ENCODE measurements around the gene PPP1R9B.

The PPP1R9B gene

DNA sequence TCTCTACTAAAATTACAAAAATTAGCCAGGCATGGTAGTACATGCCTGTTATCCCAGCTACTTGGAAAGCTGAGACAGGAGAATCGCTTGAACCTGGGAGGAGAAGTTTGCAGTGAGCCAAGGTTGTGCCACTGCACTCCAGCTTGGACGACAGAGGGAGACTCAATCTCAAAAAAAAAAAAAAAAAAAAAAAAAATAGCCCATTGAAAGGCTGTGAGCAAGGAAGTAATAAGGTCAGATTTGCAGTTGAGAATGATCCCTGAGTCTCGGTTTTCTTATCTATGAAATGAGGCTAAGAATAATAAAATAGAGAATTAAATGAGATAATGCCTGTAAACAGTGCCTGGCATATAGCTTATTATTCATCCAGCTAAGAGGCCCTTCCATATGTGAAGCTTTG lies 56.7 kb downstream of the PPP1R9B start:
- H3K9ac ChIP-seq (ENCODE audit: low read length in 2 of 2): peak overlapping the region in 1 of 2 donors; percentile 76
- H3K4me3 ChIP-seq (ENCODE audit: low read length in 2 of 2): no peak overlapping the region
- no peak overlapping the region for H3K27ac ChIP-seq (ENCODE audit: low read length)

DNA sequence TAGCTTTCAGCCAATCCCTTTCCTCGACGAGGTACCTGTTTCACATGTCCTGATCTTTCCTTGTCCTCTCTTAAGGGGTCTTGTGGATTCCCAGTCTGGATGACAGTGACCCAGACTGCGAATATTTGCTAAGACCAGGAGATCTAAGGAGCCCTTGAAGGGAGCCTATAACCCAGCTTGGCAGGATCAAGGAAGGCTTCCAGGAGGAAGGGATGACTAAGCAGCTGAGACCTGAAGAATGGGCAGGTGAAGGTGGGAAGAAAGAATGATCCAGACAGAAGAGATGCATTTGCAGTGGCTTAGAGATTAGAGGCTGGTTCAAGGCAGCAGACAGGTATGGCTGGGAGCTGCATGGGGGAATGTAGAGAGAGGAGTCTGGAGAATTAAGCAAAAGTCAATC lies 57.2 kb downstream of the PPP1R9B start:
- peak overlapping the region in 1 of 2 donors; percentile 10 for H3K9ac ChIP-seq (ENCODE audit: low read length in 2 of 2)
- no peaks in the 10 kb centered on the region for H3K27me3 ChIP-seq (ENCODE audit: control insufficient read depth in 1 of 2, insufficient read depth in 2 of 2, low read length in 2 of 2)
- H3K4me1 ChIP-seq (ENCODE audit: control insufficient read depth, insufficient read depth, low read length): peaks cover 32% of the 10 kb centered on the region
- no peaks in the 10 kb centered on the region for H3K9me3 ChIP-seq (ENCODE audit: control insufficient read depth in 2 of 2, low read length in 2 of 2)
- H3K27ac ChIP-seq (ENCODE audit: low read length): no peak overlapping the region
- H3K4me3 ChIP-seq (ENCODE audit: low read length in 2 of 2): no peak overlapping the region
- H3K36me3 ChIP-seq (ENCODE audit: control insufficient read depth in 2 of 2, insufficient read depth in 2 of 2, low read length in 2 of 2): peaks cover 17 to 31% of the 10 kb centered on the region in 2 donors

More for the DNA sequence above, 56.7 kb downstream of the PPP1R9B start:
- peaks cover 37% of the 10 kb centered on the region for H3K4me1 ChIP-seq (ENCODE audit: control insufficient read depth, insufficient read depth, low read length)
- no peaks in the 10 kb centered on the region for H3K27me3 ChIP-seq (ENCODE audit: control insufficient read depth in 1 of 2, insufficient read depth in 2 of 2, low read length in 2 of 2)
- peaks cover 18 to 33% of the 10 kb centered on the region in 2 donors for H3K36me3 ChIP-seq (ENCODE audit: control insufficient read depth in 2 of 2, insufficient read depth in 2 of 2, low read length in 2 of 2)
- H3K9me3 ChIP-seq (ENCODE audit: control insufficient read depth in 2 of 2, low read length in 2 of 2): no peaks in the 10 kb centered on the region

DNA sequence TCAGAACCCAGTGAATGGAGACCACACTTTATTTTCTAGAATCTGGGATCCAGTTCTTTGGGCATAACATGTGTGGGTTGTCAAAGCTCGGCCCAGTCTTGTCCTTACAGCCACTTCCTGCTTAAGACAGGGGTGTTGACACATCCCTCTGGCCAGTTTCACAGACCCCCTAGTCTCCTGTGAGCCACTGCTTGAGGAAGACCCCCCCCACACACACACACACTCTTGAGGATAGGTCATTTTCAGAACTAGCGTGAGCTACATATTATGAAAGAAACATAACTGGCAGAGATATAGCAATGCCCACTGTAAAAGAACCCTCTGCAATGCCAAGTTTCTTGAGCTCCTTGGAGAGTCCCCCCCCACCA lies 58.6 kb downstream of the PPP1R9B start:
- Histone ChIP-seq H3K27me3 (ENCODE audit: control insufficient read depth in 1 of 2, insufficient read depth in 2 of 2, low read length in 2 of 2) (no peaks in the 10 kb centered on the region), H3K4me3 (ENCODE audit: low read length in 2 of 2) (no peak overlapping the region), H3K36me3 (ENCODE audit: control insufficient read depth in 2 of 2, insufficient read depth in 2 of 2, low read length in 2 of 2) (peaks cover 10 to 26% of the 10 kb centered on the region in 2 donors), H3K9me3 (ENCODE audit: control insufficient read depth in 2 of 2, low read length in 2 of 2) (no peaks in the 10 kb centered on the region), H3K27ac (ENCODE audit: low read length) (peak overlapping the region; percentile 46), H3K4me1 (ENCODE audit: control insufficient read depth, insufficient read depth, low read length) (peaks cover 19% of the 10 kb centered on the region), H3K9ac (ENCODE audit: low read length in 2 of 2) (no peak overlapping the region)

DNA sequence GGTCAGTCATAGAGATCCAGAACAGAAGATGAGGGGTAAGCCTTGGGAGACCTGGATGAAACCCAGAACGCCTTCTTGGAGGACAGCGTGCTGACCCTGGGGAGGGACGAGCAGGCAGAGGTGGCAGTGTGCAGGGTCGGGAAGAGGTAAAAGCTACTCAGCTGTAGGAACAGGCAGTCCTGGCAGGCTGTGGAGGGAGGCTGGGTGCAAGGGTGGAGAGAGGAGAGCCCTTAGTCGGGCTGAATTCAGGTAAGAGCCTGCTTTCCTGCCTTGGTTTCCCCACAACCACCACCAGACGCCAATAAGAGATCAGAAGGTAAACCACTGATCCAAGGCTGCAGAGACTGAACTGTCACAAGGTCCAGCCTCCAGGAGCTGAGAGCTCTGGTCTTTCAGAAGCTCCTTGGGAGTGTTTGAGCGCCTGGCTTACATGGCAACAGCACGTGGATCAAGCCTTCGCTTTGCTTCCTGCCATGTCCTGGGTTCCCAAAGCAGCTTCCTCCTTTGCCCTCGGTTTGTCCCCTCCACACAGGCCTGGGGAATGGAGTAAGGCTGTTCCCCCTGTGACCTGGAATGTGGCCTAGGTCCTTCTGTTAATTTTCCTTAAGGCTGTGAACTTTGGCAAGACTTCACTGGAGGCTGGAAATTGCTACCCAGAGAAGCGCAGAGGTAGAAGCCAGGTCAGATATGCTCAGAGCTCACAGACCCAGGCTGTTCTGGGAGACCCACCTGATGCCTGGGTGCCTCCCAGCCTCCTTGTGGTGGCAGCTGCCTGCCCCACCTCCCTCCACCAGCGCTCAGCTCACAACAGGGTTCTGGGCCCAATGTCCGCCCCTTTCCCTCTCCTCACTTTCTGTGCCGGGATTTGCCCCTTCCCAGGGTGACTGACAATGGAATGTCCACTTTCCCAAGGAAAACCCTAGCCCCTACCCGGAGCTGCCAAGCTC lies 59.2 kb downstream of the PPP1R9B start:
- no peak overlapping the region for H3K4me3 ChIP-seq (ENCODE audit: low read length in 2 of 2)
- peak overlapping the region in 1 of 2 donors; percentile 29 for H3K9ac ChIP-seq (ENCODE audit: low read length in 2 of 2)
- H3K36me3 ChIP-seq (ENCODE audit: control insufficient read depth in 2 of 2, insufficient read depth in 2 of 2, low read length in 2 of 2): peaks cover 10 to 26% of the 10 kb centered on the region in 2 donors
- no peaks in the 10 kb centered on the region for H3K27me3 ChIP-seq (ENCODE audit: control insufficient read depth in 1 of 2, insufficient read depth in 2 of 2, low read length in 2 of 2)
- H3K9me3 ChIP-seq (ENCODE audit: control insufficient read depth in 2 of 2, low read length in 2 of 2): no peaks in the 10 kb centered on the region
- peaks cover 12% of the 10 kb centered on the region for H3K4me1 ChIP-seq (ENCODE audit: control insufficient read depth, insufficient read depth, low read length)
- H3K27ac ChIP-seq (ENCODE audit: low read length): peak overlapping the region; percentile 46

DNA sequence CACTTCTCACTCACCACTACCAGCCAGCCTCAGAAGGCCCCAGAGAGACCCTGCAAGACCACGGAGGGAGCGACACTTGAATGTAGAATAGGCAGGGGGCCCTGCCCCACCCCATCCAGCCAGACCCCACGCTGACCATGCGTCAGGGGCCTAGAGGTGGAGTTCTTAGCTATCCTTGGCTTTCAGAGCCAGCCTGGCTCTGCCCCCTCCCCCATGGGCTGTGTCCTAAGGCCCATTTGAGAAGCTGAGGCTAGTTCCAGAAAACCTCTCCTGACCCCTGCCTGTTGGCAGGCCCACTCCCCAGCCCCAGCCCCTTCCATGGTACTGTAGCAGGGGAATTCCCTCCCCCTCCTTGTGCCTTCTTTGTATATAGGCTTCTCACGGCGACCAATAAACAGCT lies 60.4 kb downstream of the PPP1R9B start:
- Histone ChIP-seq H3K9me3 (ENCODE audit: control insufficient read depth in 2 of 2, low read length in 2 of 2) (no peaks in the 10 kb centered on the region), H3K9ac (ENCODE audit: low read length in 2 of 2) (no peak overlapping the region), H3K27ac (ENCODE audit: low read length) (no peak overlapping the region), H3K27me3 (ENCODE audit: control insufficient read depth in 1 of 2, insufficient read depth in 2 of 2, low read length in 2 of 2) (no peaks in the 10 kb centered on the region), H3K36me3 (ENCODE audit: control insufficient read depth in 2 of 2, insufficient read depth in 2 of 2, low read length in 2 of 2) (peaks cover 10 to 26% of the 10 kb centered on the region in 2 donors), H3K4me1 (ENCODE audit: control insufficient read depth, insufficient read depth, low read length) (peaks cover 6% of the 10 kb centered on the region), H3K4me3 (ENCODE audit: low read length in 2 of 2) (no peak overlapping the region)

DNA sequence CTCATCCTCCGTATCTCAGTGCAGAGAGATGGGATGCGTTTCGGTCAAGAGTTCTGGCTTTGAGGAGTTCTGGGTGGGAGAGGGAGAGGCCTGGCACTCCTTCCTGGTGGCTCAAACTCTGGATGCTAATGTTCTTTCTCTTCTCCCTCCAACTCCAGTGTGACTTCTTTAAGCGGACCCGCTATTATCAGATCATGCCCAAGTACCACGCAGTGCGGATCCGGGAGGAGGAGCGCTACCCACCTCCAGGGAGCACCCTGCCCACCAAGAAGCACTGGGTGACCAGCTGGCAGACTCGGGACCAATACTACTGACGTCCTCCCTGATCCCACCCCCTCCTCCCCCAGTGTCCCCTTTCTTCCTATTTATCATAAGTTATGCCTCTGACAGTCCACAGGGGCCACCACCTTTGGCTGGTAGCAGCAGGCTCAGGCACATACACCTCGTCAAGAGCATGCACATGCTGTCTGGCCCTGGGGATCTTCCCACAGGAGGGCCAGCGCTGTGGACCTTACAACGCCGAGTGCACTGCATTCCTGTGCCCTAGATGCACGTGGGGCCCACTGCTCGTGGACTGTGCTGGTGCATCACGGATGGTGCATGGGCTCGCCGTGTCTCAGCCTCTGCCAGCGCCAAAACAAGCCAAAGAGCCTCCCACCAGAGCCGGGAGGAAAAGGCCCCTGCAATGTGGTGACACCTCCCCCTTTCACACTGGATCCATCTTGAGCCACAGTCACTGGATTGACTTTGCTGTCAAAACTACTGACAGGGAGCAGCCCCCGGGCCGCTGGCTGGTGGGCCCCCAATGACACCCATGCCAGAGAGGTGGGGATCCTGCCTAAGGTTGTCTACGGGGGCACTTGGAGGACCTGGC lies 61.3 kb downstream of the PPP1R9B start:
- Histone ChIP-seq H3K9me3 (ENCODE audit: control insufficient read depth in 2 of 2, low read length in 2 of 2) (no peaks in the 10 kb centered on the region), H3K9ac (ENCODE audit: low read length in 2 of 2) (no peak overlapping the region), H3K36me3 (ENCODE audit: control insufficient read depth in 2 of 2, insufficient read depth in 2 of 2, low read length in 2 of 2) (peaks cover 10 to 29% of the 10 kb centered on the region in 2 donors), H3K27ac (ENCODE audit: low read length) (no peak overlapping the region), H3K4me3 (ENCODE audit: low read length in 2 of 2) (no peak overlapping the region), H3K27me3 (ENCODE audit: control insufficient read depth in 1 of 2, insufficient read depth in 2 of 2, low read length in 2 of 2) (no peaks in the 10 kb centered on the region), H3K4me1 (ENCODE audit: control insufficient read depth, insufficient read depth, low read length) (no peaks in the 10 kb centered on the region)

- Histone ChIP-seq H3K27ac (ENCODE audit: low read length) (no peak overlapping the region), H3K9ac (ENCODE audit: low read length in 2 of 2) (no peak overlapping the region), H3K36me3 (ENCODE audit: control insufficient read depth in 2 of 2, insufficient read depth in 2 of 2, low read length in 2 of 2) (peaks cover 14 to 29% of the 10 kb centered on the region in 2 donors), H3K9me3 (ENCODE audit: control insufficient read depth in 2 of 2, low read length in 2 of 2) (no peaks in the 10 kb centered on the region), H3K27me3 (ENCODE audit: control insufficient read depth in 1 of 2, insufficient read depth in 2 of 2, low read length in 2 of 2) (no peaks in the 10 kb centered on the region), H3K4me3 (ENCODE audit: low read length in 2 of 2) (no peak overlapping the region), H3K4me1 (ENCODE audit: control insufficient read depth, insufficient read depth, low read length) (no peaks in the 10 kb centered on the region)
These were observed 62.5 kb downstream of the PPP1R9B start for GRCh38 chr17:50087912-50088405.

DNA sequence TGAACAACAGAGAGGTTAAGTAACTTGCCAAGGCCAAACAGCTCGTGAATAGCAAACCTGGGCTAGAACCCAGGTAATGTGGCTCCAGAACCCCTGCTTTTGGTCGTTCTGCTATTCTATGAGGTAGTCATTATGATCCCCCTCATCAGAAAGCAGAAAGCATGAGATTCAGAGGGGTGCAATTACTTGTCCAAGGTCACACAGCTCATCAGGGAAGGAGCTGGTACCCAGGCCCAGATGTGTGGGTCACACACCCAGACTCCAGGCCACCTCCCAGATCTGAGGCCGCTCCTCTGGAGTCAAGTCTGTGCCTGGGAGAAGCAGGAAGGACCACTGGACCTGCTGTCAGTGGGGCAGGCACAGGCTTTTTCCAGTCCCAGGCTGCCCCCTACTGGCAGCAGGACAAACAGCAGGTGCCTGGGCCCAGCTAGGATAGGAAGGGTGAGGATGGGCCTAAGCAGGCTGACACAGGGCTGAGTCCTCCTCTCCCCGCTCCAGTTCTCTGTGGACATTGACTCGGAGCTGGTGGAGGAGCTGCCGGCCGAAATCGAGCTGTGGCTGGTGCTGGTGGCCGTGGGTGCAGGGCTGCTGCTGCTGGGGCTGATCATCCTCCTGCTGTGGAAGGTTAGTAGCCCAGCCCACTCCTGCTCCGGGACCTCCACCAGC lies 63.1 kb downstream of the PPP1R9B start:
- H3K36me3 ChIP-seq (ENCODE audit: control insufficient read depth in 2 of 2, insufficient read depth in 2 of 2, low read length in 2 of 2): peaks cover 16 to 31% of the 10 kb centered on the region in 2 donors
- no peak overlapping the region for H3K9ac ChIP-seq (ENCODE audit: low read length in 2 of 2)
- H3K27me3 ChIP-seq (ENCODE audit: control insufficient read depth in 1 of 2, insufficient read depth in 2 of 2, low read length in 2 of 2): no peaks in the 10 kb centered on the region
- no peaks in the 10 kb centered on the region for H3K9me3 ChIP-seq (ENCODE audit: control insufficient read depth in 2 of 2, low read length in 2 of 2)
- H3K4me1 ChIP-seq (ENCODE audit: control insufficient read depth, insufficient read depth, low read length): no peaks in the 10 kb centered on the region
- H3K4me3 ChIP-seq (ENCODE audit: low read length in 2 of 2): no peak overlapping the region
- peak overlapping the region; percentile 24 for H3K27ac ChIP-seq (ENCODE audit: low read length)

Data from stomach smooth muscle (tissue), 2 donors.